ENCODE results near the gene SETBP1.

GRCh38 chr18:44777457-44778192, 96.9 kb downstream of the SETBP1 start:
- TF ChIP-seq POLR2A (IDR thresholded peaks at IDR 0.05) (no peak), EP300 (IDR thresholded peaks at IDR 0.05; ENCODE audit: low read depth) (no peak), CTCF (IDR thresholded peaks at IDR 0.05) (no peak), POLR2AphosphoS5 (IDR thresholded peaks at IDR 0.05) (no peak)
